Stimulated activated CD4-positive, alpha-beta T cell treated with anti-CD3 and anti-CD28 coated beads, Interleukin-4, amount 100 ng/mL, for 4 hours (primary cell): ENCODE measurements around the gene IGSF21.

ENCODE experiments used
- DNase-seq, 2 experiments: peaks; one replicate each; pipeline ENCODE4 v3.0.0-alpha.2; 2020

The IGSF21 gene

GRCh38 chr1:18304151-18304869 lies 196.7 kb downstream of the IGSF21 start:
- DNase-seq = no peak

- DNase-seq = no peak
Measured at GRCh38 chr1:18305182-18305795, 197.7 kb downstream of the IGSF21 start.

GRCh38 chr1:18307329-18307898 lies 199.8 kb downstream of the IGSF21 start:
- DNase-seq = no peak

- no peak for DNase-seq
Measured at GRCh38 chr1:18309552-18310155, 202.1 kb downstream of the IGSF21 start.

- no peak for DNase-seq
Measured at GRCh38 chr1:18312961-18313360, 205.4 kb downstream of the IGSF21 start.

- no peak for DNase-seq
Measured at GRCh38 chr1:18313523-18313922, 205.9 kb downstream of the IGSF21 start.

- no peak for DNase-seq
Measured at GRCh38 chr1:18314399-18314798, 206.8 kb downstream of the IGSF21 start.

GRCh38 chr1:18315449-18315848 lies 207.9 kb downstream of the IGSF21 start:
- DNase-seq = no peak

- DNase-seq = no peak
Measured at GRCh38 chr1:18316764-18317163, 209.2 kb downstream of the IGSF21 start.

GRCh38 chr1:18319099-18319498 lies 211.5 kb downstream of the IGSF21 start:
- no peak for DNase-seq

- no peak for DNase-seq
Measured at GRCh38 chr1:18320051-18320450, 212.5 kb downstream of the IGSF21 start.

- no peak for DNase-seq
Measured at GRCh38 chr1:18322368-18323032, 214.9 kb downstream of the IGSF21 start.

GRCh38 chr1:18323259-18323658 lies 215.7 kb downstream of the IGSF21 start:
- DNase-seq = no peak

GRCh38 chr1:18324246-18324645 lies 216.6 kb downstream of the IGSF21 start:
- DNase-seq = no peak

- no peak for DNase-seq
Measured at GRCh38 chr1:18325136-18325535, 217.5 kb downstream of the IGSF21 start.

- no peak for DNase-seq
Measured at GRCh38 chr1:18326211-18326897, 218.8 kb downstream of the IGSF21 start.

GRCh38 chr1:18327650-18328049 lies 220.1 kb downstream of the IGSF21 start:
- no peak for DNase-seq

- DNase-seq = no peak
Measured at GRCh38 chr1:18328803-18329202, 221.2 kb downstream of the IGSF21 start.

- DNase-seq = no peak
Measured at GRCh38 chr1:18329469-18330253, 222.1 kb downstream of the IGSF21 start.

- no peak for DNase-seq
Measured at GRCh38 chr1:18332576-18332975, 225.0 kb downstream of the IGSF21 start.

- DNase-seq = no peak
Measured at GRCh38 chr1:18333220-18333619, 225.6 kb downstream of the IGSF21 start.

- no peak for DNase-seq
Measured at GRCh38 chr1:18336801-18337200, 229.2 kb downstream of the IGSF21 start.
